Measurements from ENCODE around the gene MRC1. TPM values are rescaled to one million over a fixed set of nuclear protein-coding genes. Genes with fewer than 3 reads are reported as not detected.
A peak's percentile ranks its signal among the peaks of the same experiment; 100 is the strongest.

Gene MRC1
- total RNA-seq, 5 donors from 2014 or later (not counting 1 experiment from before 2014, with no cell fraction given), result 0.53 to 0.76 (median 0.60) TPM; not detected in 2

GRCh38 chr10:17872191-17873091 lies 63.3 kb downstream of the MRC1 start:
- H3K36me3 ChIP-seq (ENCODE audit: control insufficient read depth in 2 of 2, extremely low read depth in 1 of 2, insufficient read depth in 1 of 2, low read length in 1 of 2), result no peaks in the 10 kb centered on the region
- peaks cover 0 to under 1% of the 10 kb centered on the region in 2 donors for H3K27me3 Mint-ChIP-seq
- H3K27ac Mint-ChIP-seq, result no peak overlapping the region
- no peak overlapping the region for H3K27ac ChIP-seq (ENCODE audit: low read length)
- ATAC-seq (replicated peaks in 1 of 4), result no peak
- WGBS (ENCODE audit: insufficient coverage), result 40% methylated on average over 5 of the region's 8 CpGs
- H3K9me3 Mint-ChIP-seq, result no peaks in the 10 kb centered on the region
- no peak overlapping the region for H3K4me3 Mint-ChIP-seq
- no peak overlapping the region for H3K4me3 ChIP-seq (ENCODE audit: control insufficient read depth in 1 of 2, extremely low read depth in 1 of 2, low read length in 1 of 2)
- H3K9me3 ChIP-seq, result no peaks in the 10 kb centered on the region
- H3K4me1 Mint-ChIP-seq, result no peaks in the 10 kb centered on the region
- H3K27me3 ChIP-seq (replicated peaks in 1 of 2; ENCODE audit: control insufficient read depth in 2 of 2, extremely low read depth in 1 of 2, insufficient read depth in 2 of 2, low read length in 1 of 2), result no peaks in the 10 kb centered on the region
- no peaks in the 10 kb centered on the region for H3K36me3 Mint-ChIP-seq
- peak in 5 of 35 experiments; percentile 4 to 42 (median 4) for DNase-seq
- H3K4me1 ChIP-seq (ENCODE audit: control insufficient read depth in 1 of 2, extremely low read depth in 1 of 2, insufficient read depth in 2 of 2, low read length in 2 of 2), result no peaks in the 10 kb centered on the region
- ChIA-PET POLR2A (no interaction called here), CTCF (interaction anchor here in 1 of 2 donors (0.8 to 1.5 kb wide), 3 partner anchors 24 to 27 kb away, joined by 4 to 5 read pairs (median 4); no protein-coding TSS in a partner anchor)

GRCh38 chr10:17873946-17874345 lies 64.8 kb downstream of the MRC1 start:
- Histone ChIP-seq H3K4me1 (ENCODE audit: control insufficient read depth in 1 of 2, extremely low read depth in 1 of 2, insufficient read depth in 2 of 2, low read length in 2 of 2) (no peaks in the 10 kb centered on the region), H3K4me3 (ENCODE audit: control insufficient read depth in 1 of 2, extremely low read depth in 1 of 2, low read length in 1 of 2) (no peak overlapping the region), H3K27ac (ENCODE audit: low read length) (no peak overlapping the region), H3K27me3 (replicated peaks in 1 of 2; ENCODE audit: control insufficient read depth in 2 of 2, extremely low read depth in 1 of 2, insufficient read depth in 2 of 2, low read length in 1 of 2) (no peaks in the 10 kb centered on the region), H3K9me3 (no peaks in the 10 kb centered on the region), H3K36me3 (ENCODE audit: control insufficient read depth in 2 of 2, extremely low read depth in 1 of 2, insufficient read depth in 1 of 2, low read length in 1 of 2) (no peaks in the 10 kb centered on the region)
- Mint-ChIP-seq H3K4me1 (no peaks in the 10 kb centered on the region), H3K27ac (no peak overlapping the region), H3K27me3 (peaks cover 0 to under 1% of the 10 kb centered on the region in 2 donors), H3K9me3 (no peaks in the 10 kb centered on the region), H3K36me3 (no peaks in the 10 kb centered on the region), H3K4me3 (no peak overlapping the region)
- ChIA-PET POLR2A (interaction anchor here in 1 of 2 donors (0.6 kb wide), 1 partner anchor 128 kb away, joined by 3 read pairs; no protein-coding TSS in a partner anchor), CTCF (interaction anchor here (0.6 to 1.3 kb wide), 4 partner anchors 9 to 1925 kb away, joined by 3 to 5 read pairs (median 4); no protein-coding TSS in a partner anchor)
- no peak for DNase-seq
- no peak for ATAC-seq (replicated peaks in 1 of 4)
- WGBS (ENCODE audit: insufficient coverage), result 93% methylated on average over 2 of the region's 2 CpGs

- Mint-ChIP-seq H3K4me3 (no peak overlapping the region), H3K9me3 (no peaks in the 10 kb centered on the region), H3K4me1 (no peaks in the 10 kb centered on the region), H3K27me3 (peaks cover 0 to 2% of the 10 kb centered on the region in 2 donors), H3K27ac (no peak overlapping the region), H3K36me3 (no peaks in the 10 kb centered on the region)
- CTCF ChIA-PET, result no interaction called here
- H3K36me3 ChIP-seq (ENCODE audit: control insufficient read depth in 2 of 2, extremely low read depth in 1 of 2, insufficient read depth in 1 of 2, low read length in 1 of 2), result no peaks in the 10 kb centered on the region
- POLR2A ChIA-PET, result no interaction called here
- H3K4me1 ChIP-seq (ENCODE audit: control insufficient read depth in 1 of 2, extremely low read depth in 1 of 2, insufficient read depth in 2 of 2, low read length in 2 of 2), result no peaks in the 10 kb centered on the region
- DNase-seq (no peak), ATAC-seq (replicated peaks in 1 of 4) (no peak)
- no peaks in the 10 kb centered on the region for H3K9me3 ChIP-seq
- H3K27me3 ChIP-seq (replicated peaks in 1 of 2; ENCODE audit: control insufficient read depth in 2 of 2, extremely low read depth in 1 of 2, insufficient read depth in 2 of 2, low read length in 1 of 2), result no peaks in the 10 kb centered on the region
- H3K4me3 ChIP-seq (ENCODE audit: control insufficient read depth in 1 of 2, extremely low read depth in 1 of 2, low read length in 1 of 2), result no peak overlapping the region
- no peak overlapping the region for H3K27ac ChIP-seq (ENCODE audit: low read length)
These were observed 68.0 kb downstream of the MRC1 start for GRCh38 chr10:17877121-17877520.

GRCh38 chr10:17878896-17879295 lies 69.7 kb downstream of the MRC1 start:
- no peaks in the 10 kb centered on the region for H3K9me3 ChIP-seq
- H3K27ac ChIP-seq (ENCODE audit: low read length), result no peak overlapping the region
- Mint-ChIP-seq H3K27me3 (peaks cover 0 to 2% of the 10 kb centered on the region in 2 donors), H3K27ac (no peak overlapping the region), H3K9me3 (peaks cover 0 to 4% (median under 1%) of the 10 kb centered on the region in 3 donors), H3K4me1 (no peaks in the 10 kb centered on the region), H3K36me3 (no peaks in the 10 kb centered on the region), H3K4me3 (no peak overlapping the region)
- H3K4me1 ChIP-seq (ENCODE audit: control insufficient read depth in 1 of 2, extremely low read depth in 1 of 2, insufficient read depth in 2 of 2, low read length in 2 of 2), result no peaks in the 10 kb centered on the region
- POLR2A ChIA-PET, result no interaction called here
- DNase-seq, result no peak
- ATAC-seq (replicated peaks in 1 of 4), result no peak
- H3K27me3 ChIP-seq (replicated peaks in 1 of 2; ENCODE audit: control insufficient read depth in 2 of 2, extremely low read depth in 1 of 2, insufficient read depth in 2 of 2, low read length in 1 of 2), result no peaks in the 10 kb centered on the region
- no peaks in the 10 kb centered on the region for H3K36me3 ChIP-seq (ENCODE audit: control insufficient read depth in 2 of 2, extremely low read depth in 1 of 2, insufficient read depth in 1 of 2, low read length in 1 of 2)
- CTCF ChIA-PET, result no interaction called here
- no CpG with 5 or more reads among the region's 5 CpGs for WGBS (ENCODE audit: insufficient coverage)
- H3K4me3 ChIP-seq (ENCODE audit: control insufficient read depth in 1 of 2, extremely low read depth in 1 of 2, low read length in 1 of 2), result no peak overlapping the region

GRCh38 chr10:17880601-17881000 lies 71.5 kb downstream of the MRC1 start:
- ATAC-seq (replicated peaks in 1 of 4), result no peak
- Mint-ChIP-seq H3K9me3 (peaks cover 7 to 9% (median 7%) of the 10 kb centered on the region in 3 donors), H3K27ac (no peak overlapping the region), H3K27me3 (peaks cover 0 to 2% of the 10 kb centered on the region in 2 donors), H3K4me3 (no peak overlapping the region), H3K4me1 (no peaks in the 10 kb centered on the region), H3K36me3 (no peaks in the 10 kb centered on the region)
- ChIA-PET POLR2A (no interaction called here), CTCF (no interaction called here)
- DNase-seq, result no peak
- Histone ChIP-seq H3K4me1 (ENCODE audit: control insufficient read depth in 1 of 2, extremely low read depth in 1 of 2, insufficient read depth in 2 of 2, low read length in 2 of 2) (no peaks in the 10 kb centered on the region), H3K9me3 (no peaks in the 10 kb centered on the region), H3K4me3 (ENCODE audit: control insufficient read depth in 1 of 2, extremely low read depth in 1 of 2, low read length in 1 of 2) (no peak overlapping the region), H3K27ac (ENCODE audit: low read length) (no peak overlapping the region), H3K27me3 (replicated peaks in 1 of 2; ENCODE audit: control insufficient read depth in 2 of 2, extremely low read depth in 1 of 2, insufficient read depth in 2 of 2, low read length in 1 of 2) (no peaks in the 10 kb centered on the region), H3K36me3 (ENCODE audit: control insufficient read depth in 2 of 2, extremely low read depth in 1 of 2, insufficient read depth in 1 of 2, low read length in 1 of 2) (no peaks in the 10 kb centered on the region)
- no CpG with 5 or more reads among the region's 3 CpGs for WGBS (ENCODE audit: insufficient coverage)

- POLR2A ChIA-PET, result no interaction called here
- Mint-ChIP-seq H3K36me3 (no peaks in the 10 kb centered on the region), H3K9me3 (peaks cover 7 to 9% (median 7%) of the 10 kb centered on the region in 3 donors), H3K4me1 (no peaks in the 10 kb centered on the region), H3K27ac (no peak overlapping the region), H3K27me3 (peaks cover 0 to 2% of the 10 kb centered on the region in 2 donors), H3K4me3 (no peak overlapping the region)
- Histone ChIP-seq H3K36me3 (ENCODE audit: control insufficient read depth in 2 of 2, extremely low read depth in 1 of 2, insufficient read depth in 1 of 2, low read length in 1 of 2) (no peaks in the 10 kb centered on the region), H3K4me3 (ENCODE audit: control insufficient read depth in 1 of 2, extremely low read depth in 1 of 2, low read length in 1 of 2) (no peak overlapping the region), H3K4me1 (ENCODE audit: control insufficient read depth in 1 of 2, extremely low read depth in 1 of 2, insufficient read depth in 2 of 2, low read length in 2 of 2) (no peaks in the 10 kb centered on the region), H3K27ac (ENCODE audit: low read length) (no peak overlapping the region), H3K9me3 (no peaks in the 10 kb centered on the region), H3K27me3 (replicated peaks in 1 of 2; ENCODE audit: control insufficient read depth in 2 of 2, extremely low read depth in 1 of 2, insufficient read depth in 2 of 2, low read length in 1 of 2) (no peaks in the 10 kb centered on the region)
- no peak for ATAC-seq (replicated peaks in 1 of 4)
- WGBS (ENCODE audit: insufficient coverage), result 100% methylated on average over 1 of the region's 1 CpG
- no peak for DNase-seq
- CTCF ChIA-PET, result interaction anchor here in 1 of 2 donors (1.0 kb wide), 1 partner anchor 9 kb away, joined by 3 read pairs; no protein-coding TSS in a partner anchor
These were observed 73.4 kb downstream of the MRC1 start for GRCh38 chr10:17882557-17882956.
